BJ (cell line): ENCODE data around the gene JAML. TPM values are rescaled to one million over a fixed set of nuclear protein-coding genes. Genes with fewer than 3 reads are reported as not detected.

Experiments
- CTCF ChIA-PET: fragments of 350-600 bp; formaldehyde crosslinking; extraction: SDS; loops from one replicate; lab custom pipeline; 2021; ENCODE audit warnings: antibody characterized with exemption, inconsistent platforms; lab: Yijun Ruan, JAX
- POLR2A ChIA-PET: fragments of 300-600 bp; sonication (Branson Sonifier 250); formaldehyde crosslinking; extraction: SDS; loops from one replicate; lab custom pipeline; 2021; ENCODE audit warnings: antibody characterized with exemption; lab: Charles Lee
- DNase-seq: peaks from one replicate; pipeline ENCODE4 v3.0.0-alpha.2; 2011; ENCODE audit warnings: low read depth
- H3K27me3 ChIP-seq: 2 replicates; pipeline ENCODE4 v1.6.0; 2011; ENCODE audit warnings: low read length; ENCODE audit not compliant: control insufficient read depth, insufficient read depth
- H3K36me3 ChIP-seq: 2 replicates; pipeline ENCODE4 v1.5.1; 2011; ENCODE audit warnings: low read length; ENCODE audit not compliant: control insufficient read depth, insufficient read depth
- H3K4me3 ChIP-seq: 2 replicates; pipeline ENCODE4 v1.5.1; 2011; ENCODE audit warnings: low read depth, mild to moderate bottlenecking, control low read depth, low read length
- CTCF ChIP-seq: IDR thresholded peaks from 2 replicates; pipeline ENCODE4 v1.5.1; 2011; ENCODE audit warnings: low read depth, mild to moderate bottlenecking, control low read depth, inconsistent platforms, low read length, moderate library complexity; ENCODE audit not compliant: insufficient read depth
- polyA plus RNA-seq: library from polyadenylated mRNA; depleted of rRNA; stranded (reverse); fragments of >200 nt; gene quantifications from 2 replicates; pipeline ENCODE4 v1.2.3, GENCODE V29; 2011

JAML gene
- polyA plus RNA-seq, 1 experiment = not detected

GRCh38 chr11:118238929-118239328 lies 14.1 kb upstream of the JAML start:
- H3K4me3 ChIP-seq = no peak overlapping the region
- H3K36me3 ChIP-seq = no peaks in the 10 kb centered on the region
- DNase-seq = no peak
- peaks cover 8% of the 10 kb centered on the region for H3K27me3 ChIP-seq
- ChIA-PET POLR2A (no interaction called here), CTCF (interaction anchor here (1.0 kb wide), 1 partner anchor 67 kb away, joined by 3 read pairs; no protein-coding TSS in a partner anchor)
- no peak for TF ChIP-seq CTCF

- POLR2A ChIA-PET = no interaction called here
- CTCF ChIA-PET = no interaction called here
Observed at GRCh38 chr11:118238421-118238820, 13.6 kb upstream of the JAML start.

GRCh38 chr11:118236170-118236569 lies 11.4 kb upstream of the JAML start:
- H3K27me3 ChIP-seq = peaks cover 2% of the 10 kb centered on the region; the same call in 1 of the 2 replicates
- no peak for DNase-seq
- no peak for TF ChIP-seq CTCF
- H3K36me3 ChIP-seq = no peaks in the 10 kb centered on the region
- ChIA-PET POLR2A (no interaction called here), CTCF (no interaction called here)
- no peak overlapping the region for H3K4me3 ChIP-seq

More at GRCh38 chr11:118238421-118238820, 13.6 kb upstream of the JAML start:
- H3K36me3 ChIP-seq = no peaks in the 10 kb centered on the region
- no peak for TF ChIP-seq CTCF
- DNase-seq = no peak
- peaks cover 8% of the 10 kb centered on the region for H3K27me3 ChIP-seq
- H3K4me3 ChIP-seq = no peak overlapping the region

- no peak overlapping the region for H3K4me3 ChIP-seq
- ChIA-PET POLR2A (no interaction called here), CTCF (no interaction called here)
- no peak for DNase-seq
- no peak for TF ChIP-seq CTCF
- peaks cover 2% of the 10 kb centered on the region for H3K27me3 ChIP-seq
- H3K36me3 ChIP-seq = no peaks in the 10 kb centered on the region
Observed at GRCh38 chr11:118234833-118235232, 10.0 kb upstream of the JAML start.

GRCh38 chr11:118233850-118234249 lies 9.0 kb upstream of the JAML start:
- POLR2A ChIA-PET = no interaction called here
- TF ChIP-seq CTCF = no peak
- Histone ChIP-seq H3K4me3 (no peak overlapping the region), H3K36me3 (no peaks in the 10 kb centered on the region), H3K27me3 (no peaks in the 10 kb centered on the region; the same call in none of the 2 replicates)
- no peak for DNase-seq
- CTCF ChIA-PET = no interaction called here
